Kidney (tissue), 14 donors: ENCODE data around the gene PTTG1IP2. TPM values are rescaled to one million over a fixed set of nuclear protein-coding genes. Genes with fewer than 3 reads are reported as not detected.

Experiments
- DNase-seq, 5 donors: peaks; one replicate each; pipeline ENCODE4 v3.0.0-alpha.2; 2013 to 2020
- FAIRE-seq: peaks from 2 replicates; lab custom pipeline; 2012; peaks lifted over from hg19 to GRCh38; lab: Jason Lieb, UNC
- H3K27ac ChIP-seq, 2 donors: one replicate each; pipeline ENCODE4 v1.7.0; 2013; ENCODE audit warnings: low read depth in 2 of 2, low read length in 2 of 2, inconsistent platforms in 1 of 2
- H3K27me3 ChIP-seq: one replicate; pipeline ENCODE4 v1.7.1; 2013; ENCODE audit warnings: low read length, inconsistent platforms; ENCODE audit not compliant: control insufficient read depth, insufficient read depth
- H3K36me3 ChIP-seq, 3 donors: one replicate each; pipeline versions ENCODE4 v1.7.0 to v1.7.1; 2013; ENCODE audit warnings: low read length in 3 of 3, control low read depth in 1 of 3, inconsistent platforms in 1 of 3; ENCODE audit not compliant: insufficient read depth in 3 of 3, control insufficient read depth in 2 of 3
- H3K4me1 ChIP-seq, 3 donors: one replicate each; pipeline versions ENCODE4 v1.7.0 to v1.7.1; 2013; ENCODE audit warnings: low read length in 3 of 3, inconsistent platforms in 1 of 3, low read depth in 1 of 3; ENCODE audit not compliant: control insufficient read depth in 2 of 3, insufficient read depth in 2 of 3
- H3K4me3 ChIP-seq, 3 donors: one replicate each; pipeline versions ENCODE4 v1.7.0 to v1.8.1; 2013; ENCODE audit warnings: low read length in 3 of 3, control low read depth in 1 of 3, inconsistent platforms in 1 of 3
- H3K9ac ChIP-seq, 3 donors: one replicate each; pipeline versions ENCODE4 v1.7.0 to v1.7.1; 2013; ENCODE audit warnings: low read length in 3 of 3, control low read depth in 1 of 3, inconsistent platforms in 1 of 3
- H3K9me3 ChIP-seq, 3 donors: one replicate each; pipeline versions ENCODE4 v1.7.0 to v1.7.1; 2013; ENCODE audit warnings: low read length in 3 of 3, control low read depth in 1 of 3, inconsistent platforms in 1 of 3; ENCODE audit not compliant: control insufficient read depth in 2 of 3, insufficient read depth in 1 of 3
- intact Hi-C: fragments of 100-400 bp; cut with DNase I; formaldehyde crosslinking; loops from one replicate; pipeline ENCODE4 v1.11.1; 2022
- polyA plus RNA-seq: library from polyadenylated mRNA; stranded (reverse); fragments of 350-450 nt; fragmentation: Illumina TruSeq; extraction: RNeasy Lipid Tissue Mini Kit (QIAGEN cat#74804); gene quantifications from one replicate; pipeline ENCODE4 v1.2.3, GENCODE V29; 2014; ENCODE audit warnings: low read depth, low replicate concordance; ENCODE audit not compliant: insufficient read depth
- total RNA-seq: library from RNA; stranded (reverse); fragmentation: NEBNext Ultra II Directional; extraction: Animal tissue kit (Norgen Biotek cat#: 25700); gene quantifications from one replicate; pipeline ENCODE4 v1.2.1, GENCODE V29; 2021
- TF ChIP-seq, protein P1 (sequence below): IDR thresholded peaks from 3 replicates; pipeline ENCODE4 v1.5.1; 2012; ENCODE audit warnings: mild to moderate bottlenecking, moderate library complexity, borderline replicate concordance; ENCODE audit not compliant: insufficient read depth; ENCODE audit errors: extremely low read depth
- donor health status: control.
- donor health status: control.
- donor health status: control.
- donor health status: control.
- donor health status: control.
- donor health status: DM: yes; HTN: yes; CAD: no.
- donor health status: Normal renal cell carcinoma (clear cell type).

PTTG1IP2 gene
- total and polyA plus RNA-seq, 2 donors from 2014 or later: not detected

DNA sequence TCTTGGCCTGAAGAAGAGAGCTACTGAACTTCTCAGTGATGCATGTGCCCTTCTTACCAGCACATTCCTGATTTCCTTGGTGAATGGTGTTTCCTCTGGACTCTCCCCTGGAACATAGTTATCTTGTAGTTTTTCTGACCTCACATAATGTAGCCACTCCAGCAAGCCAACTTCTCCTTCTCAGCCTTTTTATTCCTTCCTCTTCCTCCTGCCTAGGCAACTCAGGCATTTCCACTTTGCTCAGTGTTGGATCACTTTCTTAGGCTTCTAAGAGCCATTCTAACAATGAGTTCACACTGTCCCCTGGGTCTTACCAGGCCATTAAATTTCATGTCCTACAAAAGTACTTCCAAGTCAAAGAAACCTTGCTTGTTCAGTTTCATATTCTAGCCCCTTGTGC is 3.6 kb upstream of the PTTG1IP2 start:
- no peaks in the 10 kb centered on the region for H3K9me3 ChIP-seq
- H3K36me3 ChIP-seq: no peaks in the 10 kb centered on the region
- no peak overlapping the region for H3K9ac ChIP-seq
- TF ChIP-seq, protein P1, sequence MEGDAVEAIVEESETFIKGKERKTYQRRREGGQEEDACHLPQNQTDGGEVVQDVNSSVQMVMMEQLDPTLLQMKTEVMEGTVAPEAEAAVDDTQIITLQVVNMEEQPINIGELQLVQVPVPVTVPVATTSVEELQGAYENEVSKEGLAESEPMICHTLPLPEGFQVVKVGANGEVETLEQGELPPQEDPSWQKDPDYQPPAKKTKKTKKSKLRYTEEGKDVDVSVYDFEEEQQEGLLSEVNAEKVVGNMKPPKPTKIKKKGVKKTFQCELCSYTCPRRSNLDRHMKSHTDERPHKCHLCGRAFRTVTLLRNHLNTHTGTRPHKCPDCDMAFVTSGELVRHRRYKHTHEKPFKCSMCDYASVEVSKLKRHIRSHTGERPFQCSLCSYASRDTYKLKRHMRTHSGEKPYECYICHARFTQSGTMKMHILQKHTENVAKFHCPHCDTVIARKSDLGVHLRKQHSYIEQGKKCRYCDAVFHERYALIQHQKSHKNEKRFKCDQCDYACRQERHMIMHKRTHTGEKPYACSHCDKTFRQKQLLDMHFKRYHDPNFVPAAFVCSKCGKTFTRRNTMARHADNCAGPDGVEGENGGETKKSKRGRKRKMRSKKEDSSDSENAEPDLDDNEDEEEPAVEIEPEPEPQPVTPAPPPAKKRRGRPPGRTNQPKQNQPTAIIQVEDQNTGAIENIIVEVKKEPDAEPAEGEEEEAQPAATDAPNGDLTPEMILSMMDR: no peak
- no peak overlapping the region for H3K4me3 ChIP-seq
- H3K27me3 ChIP-seq: no peaks in the 10 kb centered on the region
- FAIRE-seq (no peak), DNase-seq (no peak)
- intact Hi-C loops: no loop called here
- peaks cover 0 to 2% (median 0%) of the 10 kb centered on the region in 3 donors for H3K4me1 ChIP-seq
- no peak overlapping the region for H3K27ac ChIP-seq

DNA sequence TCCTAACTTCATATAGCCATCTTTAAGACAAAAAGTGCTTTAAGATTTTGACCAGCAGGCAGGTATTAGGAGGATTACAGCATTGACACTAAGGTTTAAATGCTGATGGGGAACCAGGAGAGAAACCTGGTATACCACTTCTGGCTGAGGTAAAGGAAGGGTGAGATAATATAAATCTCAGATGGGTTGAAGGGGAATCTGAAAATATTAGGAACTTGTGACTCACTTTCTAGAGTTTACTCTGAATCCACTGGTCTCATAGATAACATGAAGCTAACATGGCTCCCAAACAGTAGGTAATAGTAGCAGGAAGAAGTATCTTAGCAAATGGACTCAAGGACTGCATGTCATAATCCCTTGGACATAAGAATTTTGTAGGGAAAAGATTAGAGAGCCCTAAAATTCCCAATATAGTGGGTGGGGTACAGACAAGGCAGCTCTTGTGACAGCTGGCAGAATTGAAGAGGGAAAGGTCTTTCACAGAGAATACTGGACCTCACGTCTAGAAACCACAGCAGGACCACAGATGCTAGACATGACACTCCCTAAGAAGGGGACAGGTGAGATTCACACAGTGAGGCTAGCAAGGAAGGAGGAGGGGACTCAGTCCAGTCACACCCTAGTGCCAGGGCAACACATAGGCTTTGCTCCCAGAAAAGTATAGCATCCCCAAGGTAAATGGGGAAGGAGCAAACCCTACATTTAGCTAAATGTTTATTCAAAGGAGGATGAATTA is 3.5 kb downstream of the PTTG1IP2 start:
- intact Hi-C loops: no loop called here
- Histone ChIP-seq H3K4me3 (no peak overlapping the region), H3K4me1 (no peaks in the 10 kb centered on the region), H3K36me3 (no peaks in the 10 kb centered on the region), H3K27ac (no peak overlapping the region), H3K9me3 (no peaks in the 10 kb centered on the region), H3K9ac (no peak overlapping the region), H3K27me3 (no peaks in the 10 kb centered on the region)
- TF ChIP-seq, protein P1: no peak
- DNase-seq (no peak), FAIRE-seq (no peak)

DNA sequence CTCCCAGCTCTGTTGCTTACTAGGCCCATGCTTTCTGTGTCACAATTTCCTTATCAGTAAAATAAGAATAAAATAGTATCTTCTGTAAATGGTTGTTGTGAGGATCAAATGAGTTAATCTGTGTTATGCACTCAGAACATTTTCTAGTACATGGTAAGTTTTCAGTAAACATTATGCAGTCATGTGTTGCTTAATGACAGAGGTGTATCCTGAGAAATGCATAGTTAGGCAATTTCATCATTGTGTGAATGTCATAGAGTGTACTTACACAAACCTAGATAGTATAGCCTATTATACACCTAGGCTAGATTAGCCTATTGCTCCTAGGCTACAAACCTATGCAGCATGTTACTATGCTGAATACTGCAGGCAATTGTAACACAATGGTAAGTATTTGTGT is 4.4 kb downstream of the PTTG1IP2 start:
- Histone ChIP-seq H3K9me3 (no peaks in the 10 kb centered on the region), H3K27me3 (no peaks in the 10 kb centered on the region), H3K4me1 (no peaks in the 10 kb centered on the region), H3K36me3 (no peaks in the 10 kb centered on the region), H3K4me3 (no peak overlapping the region), H3K27ac (no peak overlapping the region), H3K9ac (no peak overlapping the region)
- no peak for FAIRE-seq
- TF ChIP-seq, protein P1: no peak
- DNase-seq: no peak
- intact Hi-C loops: no loop called here
